ENCODE measurements around the gene ACACA. TPM values are rescaled to one million over a fixed set of nuclear protein-coding genes. Genes with fewer than 3 reads are reported as not detected.
A peak's percentile ranks its signal among the peaks of the same experiment; 100 is the strongest.

The ACACA gene
- total and polyA plus RNA-seq, 2 donors (not counting 3 experiments of a cell fraction or from before 2014, with no cell fraction given), result 55.3 to 124 TPM

- Histone ChIP-seq H4K20me1 (replicated peaks; ENCODE audit: control insufficient read depth, extremely low read depth, insufficient read depth, low read length) (no peaks in the 10 kb centered on the region), H3K27me3 (ENCODE audit: control insufficient read depth in 2 of 2, insufficient read depth in 2 of 2, low read length in 2 of 2) (no peaks in the 10 kb centered on the region), H3K27ac (ENCODE audit: insufficient read depth, low read depth, low read length) (no peak overlapping the region), H2AFZ (ENCODE audit: low read depth, low read length) (no peak overlapping the region), H3K4me3 (replicated peaks in 1 of 3; ENCODE audit: insufficient read depth in 1 of 3, low read depth in 1 of 3, low read length in 3 of 3) (no peak overlapping the region), H3K9me3 (replicated peaks; ENCODE audit: control insufficient read depth, insufficient read depth, low read length) (no peaks in the 10 kb centered on the region), H3K36me3 (ENCODE audit: control insufficient read depth in 2 of 2, extremely low read depth in 1 of 2, insufficient read depth in 2 of 2, low read length in 2 of 2) (peaks cover 4 to 26% of the 10 kb centered on the region in 2 experiments), H3K9me1 (replicated peaks; ENCODE audit: control insufficient read depth, extremely low read depth, insufficient read depth, low read length) (no peaks in the 10 kb centered on the region), H3K79me2 (ENCODE audit: control insufficient read depth, insufficient read depth, low read length) (no peaks in the 10 kb centered on the region), H3K4me2 (ENCODE audit: insufficient read depth, low read length) (no peak overlapping the region), H3K4me1 (ENCODE audit: control insufficient read depth, extremely low read depth, insufficient read depth, low read length) (no peaks in the 10 kb centered on the region), H3K9ac (replicated peaks; ENCODE audit: extremely low read depth, insufficient read depth, low read length) (no peak overlapping the region)
- DNase-seq (ENCODE audit: low read depth, low spot score) (no peak), FAIRE-seq (no peak)
- ChIA-PET POLR2A (no interaction called here), CTCF (interaction anchor here (0.6 to 3.6 kb wide), 4 partner anchors 11 to 103 kb away, joined by 3 to 16 read pairs (median 4); no protein-coding TSS in a partner anchor)
- dilution Hi-C loops (cut with MboI; ENCODE audit: extremely low pct_ligation_motif_present, low sequenced_read_pairs), result no loop called here
- no peak for TF ChIP-seq FOS (IDR thresholded peaks at IDR 0.05; ENCODE audit: borderline replicate concordance, insufficient read depth, low read length)
- intact Hi-C loops (cut with micrococcal nuclease), result no loop called here
- no TSS peak for BruUV-seq (replicated peaks)
Measured at GRCh38 chr17:37221865-37222264, 184.8 kb downstream of the ACACA start.

- H3K79me2 ChIP-seq (ENCODE audit: control insufficient read depth, insufficient read depth, low read length), result no peaks in the 10 kb centered on the region
- peaks cover 4 to 21% of the 10 kb centered on the region in 2 experiments for H3K36me3 ChIP-seq (ENCODE audit: control insufficient read depth in 2 of 2, extremely low read depth in 1 of 2, insufficient read depth in 2 of 2, low read length in 2 of 2)
- no peak overlapping the region for H3K9ac ChIP-seq (replicated peaks; ENCODE audit: extremely low read depth, insufficient read depth, low read length)
- H3K9me3 ChIP-seq (replicated peaks; ENCODE audit: control insufficient read depth, insufficient read depth, low read length), result no peaks in the 10 kb centered on the region
- H3K4me1 ChIP-seq (ENCODE audit: control insufficient read depth, extremely low read depth, insufficient read depth, low read length), result no peaks in the 10 kb centered on the region
- FAIRE-seq (no peak), DNase-seq (ENCODE audit: low read depth, low spot score) (peak; percentile 49)
- ChIA-PET CTCF (no interaction called here), POLR2A (no interaction called here)
- no peak overlapping the region for H2AFZ ChIP-seq (ENCODE audit: low read depth, low read length)
- intact Hi-C loops (cut with micrococcal nuclease) (no loop called here), dilution Hi-C loops (cut with MboI; ENCODE audit: extremely low pct_ligation_motif_present, low sequenced_read_pairs) (no loop called here)
- no TSS peak for BruUV-seq (replicated peaks)
- peak; percentile 17 to 56 for TF ChIP-seq CTCF (IDR thresholded peaks at IDR 0.05; ENCODE audit: extremely low read depth in 1 of 2, insufficient read depth in 1 of 2, low read depth in 1 of 2, low read length in 2 of 2)
- TF ChIP-seq MYC (IDR thresholded peaks at IDR 0.05; ENCODE audit: low read depth, low read length), result no peak
- H3K27me3 ChIP-seq (ENCODE audit: control insufficient read depth in 2 of 2, insufficient read depth in 2 of 2, low read length in 2 of 2), result no peaks in the 10 kb centered on the region
- H3K27ac ChIP-seq (ENCODE audit: insufficient read depth, low read depth, low read length), result no peak overlapping the region
- H3K9me1 ChIP-seq (replicated peaks; ENCODE audit: control insufficient read depth, extremely low read depth, insufficient read depth, low read length), result no peaks in the 10 kb centered on the region
- no peak overlapping the region for H3K4me2 ChIP-seq (ENCODE audit: insufficient read depth, low read length)
- H4K20me1 ChIP-seq (replicated peaks; ENCODE audit: control insufficient read depth, extremely low read depth, insufficient read depth, low read length), result no peaks in the 10 kb centered on the region
- H3K4me3 ChIP-seq (replicated peaks in 1 of 3; ENCODE audit: insufficient read depth in 1 of 3, low read depth in 1 of 3, low read length in 3 of 3), result no peak overlapping the region
Measured at GRCh38 chr17:37220607-37220953, 186.1 kb downstream of the ACACA start.

All from endothelial cell of umbilical vein (primary cell).